Activated T-cell treated with anti-CD3 and anti-CD28 coated beads for 1 hour (primary cell): ENCODE results near the gene ALAS1.

ENCODE experiments used
- DNase-seq: peaks from one replicate; pipeline ENCODE4 v3.0.0-alpha.2; 2020; ENCODE audit warnings: low read depth

Gene ALAS1

DNA sequence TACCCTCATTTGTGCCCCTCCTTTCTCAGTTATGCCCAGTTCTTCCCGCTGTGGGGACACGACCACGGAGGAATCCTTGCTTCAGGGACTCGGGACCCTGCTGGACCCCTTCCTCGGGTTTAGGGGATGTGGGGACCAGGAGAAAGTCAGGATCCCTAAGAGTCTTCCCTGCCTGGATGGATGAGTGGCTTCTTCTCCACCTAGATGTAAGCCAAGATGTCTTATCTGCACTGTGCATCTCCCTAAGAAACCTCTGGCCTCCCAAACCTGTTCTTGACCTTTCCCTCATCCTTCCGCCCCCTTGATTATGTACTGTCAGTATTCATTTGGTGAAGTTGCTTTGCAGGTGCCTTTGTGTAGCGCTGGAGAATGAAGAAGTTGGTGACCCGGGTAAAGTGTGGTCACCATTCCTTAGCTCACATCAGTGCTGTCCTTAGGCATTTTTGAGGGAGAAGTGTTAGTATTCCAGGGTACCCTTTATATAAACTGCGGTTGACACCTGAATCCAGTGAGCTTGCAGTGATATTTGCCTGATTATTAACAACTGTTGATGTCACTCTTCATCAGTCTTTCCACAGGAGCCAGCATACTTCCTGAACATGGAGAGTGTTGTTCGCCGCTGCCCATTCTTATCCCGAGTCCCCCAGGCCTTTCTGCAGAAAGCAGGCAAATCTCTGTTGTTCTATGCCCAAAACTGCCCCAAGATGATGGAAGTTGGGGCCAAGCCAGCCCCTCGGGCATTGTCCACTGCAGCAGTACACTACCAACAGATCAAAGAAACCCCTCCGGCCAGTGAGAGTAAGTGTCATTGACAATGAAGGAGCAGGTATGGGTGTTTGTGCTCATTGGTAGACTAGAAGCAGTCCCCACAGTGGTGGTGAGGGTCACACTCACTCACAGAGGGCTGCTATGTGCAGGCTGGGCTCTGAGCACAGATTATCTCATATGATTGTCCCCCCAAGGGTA lies 966 bp downstream of the ALAS1 start:
- no peak for DNase-seq

DNA sequence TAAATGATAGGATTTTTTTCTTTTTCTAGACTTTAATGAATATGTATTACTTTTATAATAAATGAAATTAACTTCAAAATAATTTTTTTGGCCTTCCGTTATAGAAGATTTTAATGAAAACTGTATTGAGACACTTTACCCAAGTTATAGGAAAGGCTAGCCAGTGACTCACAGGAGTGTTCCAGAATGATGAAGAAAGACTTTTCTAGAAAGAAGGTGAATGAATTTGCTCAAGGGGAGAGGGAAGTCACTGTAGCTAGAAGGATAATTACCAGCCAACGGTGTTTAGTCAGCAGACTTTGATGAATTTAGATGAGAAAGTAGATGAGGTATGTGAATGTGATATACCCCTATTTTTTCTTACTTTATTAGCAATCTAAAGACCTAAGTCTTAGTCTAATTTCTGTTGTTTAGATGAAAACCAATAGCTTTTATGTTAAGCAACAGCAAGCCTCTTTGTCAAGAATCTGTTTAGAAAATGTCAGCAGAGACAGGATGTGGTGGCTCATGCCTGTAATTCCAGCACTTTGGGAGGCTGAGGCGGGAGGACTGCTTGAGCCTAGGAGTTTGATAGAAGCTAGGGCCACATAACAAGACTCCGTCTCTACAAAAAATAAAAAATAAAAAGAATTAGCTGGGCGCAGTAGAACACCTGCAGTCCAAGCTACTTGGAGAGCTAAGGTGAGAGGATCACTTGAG lies 3.2 kb downstream of the ALAS1 start:
- no peak for DNase-seq

DNA sequence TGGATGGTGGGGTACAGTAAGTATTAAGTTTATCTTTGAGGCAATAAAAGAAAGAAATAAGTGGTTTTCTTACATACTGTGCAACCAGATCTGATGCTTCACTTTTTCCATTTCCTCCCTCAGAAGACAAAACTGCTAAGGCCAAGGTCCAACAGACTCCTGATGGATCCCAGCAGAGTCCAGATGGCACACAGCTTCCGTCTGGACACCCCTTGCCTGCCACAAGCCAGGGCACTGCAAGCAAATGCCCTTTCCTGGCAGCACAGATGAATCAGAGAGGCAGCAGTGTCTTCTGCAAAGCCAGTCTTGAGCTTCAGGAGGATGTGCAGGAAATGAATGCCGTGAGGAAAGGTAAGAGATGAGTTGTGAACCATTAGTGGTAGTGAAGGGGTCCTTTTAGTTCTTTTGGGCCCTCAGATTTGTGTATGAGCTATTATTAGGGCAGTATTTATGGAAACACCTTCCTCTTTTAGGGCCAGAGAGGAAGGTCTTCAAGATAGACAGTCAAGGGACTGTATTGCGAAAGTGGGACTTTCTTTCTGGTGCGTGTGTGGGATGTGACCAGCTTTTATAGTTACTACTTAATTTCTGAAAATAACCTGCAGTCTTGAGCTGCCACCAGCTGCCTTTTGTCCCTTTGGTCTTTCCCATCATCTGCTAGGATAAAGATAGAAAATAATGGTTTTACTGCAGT lies 4.6 kb downstream of the ALAS1 start:
- DNase-seq, result no peak

DNA sequence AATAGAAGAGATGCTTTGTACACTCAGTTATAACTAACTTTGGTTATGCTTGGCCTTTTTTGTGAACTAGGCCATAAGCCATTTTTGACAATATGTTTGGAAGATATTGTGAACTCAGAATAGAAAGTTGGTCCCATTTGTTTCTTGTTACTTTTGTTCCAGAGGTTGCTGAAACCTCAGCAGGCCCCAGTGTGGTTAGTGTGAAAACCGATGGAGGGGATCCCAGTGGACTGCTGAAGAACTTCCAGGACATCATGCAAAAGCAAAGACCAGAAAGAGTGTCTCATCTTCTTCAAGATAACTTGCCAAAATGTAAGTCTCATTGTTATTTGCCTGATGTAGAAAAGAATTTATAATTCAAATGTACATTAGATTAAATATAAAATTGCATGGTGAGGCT lies 5.7 kb downstream of the ALAS1 start:
- DNase-seq, result no peak

DNA sequence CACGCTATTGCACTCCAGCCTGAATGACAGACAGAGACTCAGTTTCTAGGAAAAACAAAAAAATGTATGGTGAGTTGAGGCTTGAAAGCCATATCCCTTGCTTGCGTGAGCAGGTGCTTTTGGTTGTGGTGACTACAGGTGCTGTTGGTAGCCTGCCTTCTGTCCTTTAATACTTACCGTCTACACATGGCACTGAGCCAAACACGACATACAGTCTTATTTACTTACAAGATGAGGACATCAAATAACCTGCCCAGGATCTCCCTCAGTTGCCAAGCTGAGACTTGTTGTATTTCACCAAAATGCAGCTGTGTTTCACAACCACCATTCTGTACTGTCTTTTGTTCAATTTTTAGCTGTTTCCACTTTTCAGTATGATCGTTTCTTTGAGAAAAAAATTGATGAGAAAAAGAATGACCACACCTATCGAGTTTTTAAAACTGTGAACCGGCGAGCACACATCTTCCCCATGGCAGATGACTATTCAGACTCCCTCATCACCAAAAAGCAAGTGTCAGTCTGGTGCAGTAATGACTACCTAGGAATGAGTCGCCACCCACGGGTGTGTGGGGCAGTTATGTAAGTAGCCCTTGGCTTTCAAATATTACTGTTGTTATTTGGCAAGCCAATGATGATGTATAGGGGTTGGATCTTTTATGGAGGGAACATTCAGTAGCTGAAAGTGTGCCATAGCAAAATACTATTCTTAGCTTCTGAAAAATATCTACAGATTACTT lies 6.5 kb downstream of the ALAS1 start:
- no peak for DNase-seq

DNA sequence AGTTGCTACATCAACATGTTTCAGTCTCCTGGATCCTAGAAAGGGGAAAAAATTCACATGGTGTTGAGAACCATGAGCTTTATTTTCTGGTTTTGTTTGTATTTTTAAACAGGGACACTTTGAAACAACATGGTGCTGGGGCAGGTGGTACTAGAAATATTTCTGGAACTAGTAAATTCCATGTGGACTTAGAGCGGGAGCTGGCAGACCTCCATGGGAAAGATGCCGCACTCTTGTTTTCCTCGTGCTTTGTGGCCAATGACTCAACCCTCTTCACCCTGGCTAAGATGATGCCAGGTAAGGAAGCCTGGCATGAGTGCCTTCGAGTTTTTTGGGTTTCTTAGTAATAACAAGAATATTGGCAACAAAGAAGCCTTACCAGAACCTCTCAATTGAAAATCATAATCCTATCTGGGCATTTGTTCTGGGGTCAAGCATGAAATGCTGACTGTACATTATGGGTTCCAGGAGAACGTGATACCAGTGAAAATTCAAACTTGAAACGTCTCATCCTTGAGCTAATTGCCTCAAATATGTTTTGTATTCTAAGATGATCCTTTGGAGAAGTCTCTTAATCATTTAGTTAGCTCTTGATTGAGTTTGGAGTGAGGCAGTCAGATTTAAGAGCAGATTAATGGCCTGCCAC lies 7.9 kb downstream of the ALAS1 start:
- DNase-seq, result no peak

DNA sequence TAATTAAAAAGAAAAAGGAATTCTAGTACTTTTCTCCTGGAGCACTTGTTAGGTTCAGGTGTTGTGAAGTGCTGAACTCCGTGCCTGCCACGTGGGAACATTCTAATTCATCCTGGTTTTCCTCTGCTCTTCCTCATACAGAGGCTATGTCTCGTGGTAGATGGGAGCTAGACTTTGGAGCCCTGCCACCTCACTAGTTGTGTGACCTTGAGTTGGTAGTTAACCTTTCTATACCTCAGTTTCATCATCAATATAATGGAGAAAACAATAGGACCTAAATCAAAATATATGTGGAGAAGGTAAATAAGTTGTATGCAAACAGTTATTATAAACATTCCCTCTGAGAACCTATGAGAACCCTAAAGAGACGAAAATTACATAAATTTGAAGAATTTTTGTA lies 10.6 kb downstream of the ALAS1 start:
- DNase-seq, result no peak

DNA sequence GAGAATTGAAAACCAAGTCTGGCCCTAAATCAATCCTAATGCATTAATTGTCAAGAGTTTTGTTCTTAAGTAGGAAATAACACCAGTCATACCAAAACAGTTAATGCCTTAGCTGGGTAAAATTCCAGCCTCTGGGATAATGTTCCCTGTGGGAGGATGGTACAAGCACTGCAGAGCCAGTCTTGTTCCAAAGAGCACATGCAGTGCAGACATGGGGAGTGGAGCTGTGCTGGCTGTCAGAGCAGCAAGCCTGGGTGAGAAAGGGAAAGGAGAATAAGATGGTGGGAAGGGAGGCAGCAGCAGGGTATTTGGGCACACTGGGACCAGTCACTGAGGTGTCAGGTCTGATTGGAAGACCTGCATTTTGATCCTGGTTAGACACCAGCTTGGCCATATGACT lies 12.1 kb downstream of the ALAS1 start:
- no peak for DNase-seq

DNA sequence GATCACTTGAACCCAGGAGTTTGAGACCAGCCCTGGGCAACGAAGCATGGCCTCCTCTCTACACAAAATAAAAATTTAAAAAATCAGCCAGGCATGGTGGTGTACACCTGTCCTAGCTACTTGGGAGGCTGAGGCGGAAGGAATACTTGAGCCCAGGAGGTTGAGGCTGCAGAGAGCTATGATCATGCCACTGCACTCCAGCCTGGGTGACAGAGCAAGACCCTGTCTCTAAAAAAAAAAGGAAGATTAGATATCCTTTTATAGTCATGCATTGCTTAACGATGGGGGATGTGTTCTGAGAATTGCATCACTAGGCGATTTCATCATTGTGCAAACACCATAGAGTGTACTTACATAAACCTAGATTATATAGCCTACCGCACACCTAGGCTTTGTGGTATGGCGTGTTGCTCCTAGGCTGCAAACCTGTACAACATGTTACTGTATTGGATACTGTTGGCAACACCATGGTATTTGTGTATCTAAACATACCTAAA lies 12.6 kb downstream of the ALAS1 start:
- no peak for DNase-seq

DNA sequence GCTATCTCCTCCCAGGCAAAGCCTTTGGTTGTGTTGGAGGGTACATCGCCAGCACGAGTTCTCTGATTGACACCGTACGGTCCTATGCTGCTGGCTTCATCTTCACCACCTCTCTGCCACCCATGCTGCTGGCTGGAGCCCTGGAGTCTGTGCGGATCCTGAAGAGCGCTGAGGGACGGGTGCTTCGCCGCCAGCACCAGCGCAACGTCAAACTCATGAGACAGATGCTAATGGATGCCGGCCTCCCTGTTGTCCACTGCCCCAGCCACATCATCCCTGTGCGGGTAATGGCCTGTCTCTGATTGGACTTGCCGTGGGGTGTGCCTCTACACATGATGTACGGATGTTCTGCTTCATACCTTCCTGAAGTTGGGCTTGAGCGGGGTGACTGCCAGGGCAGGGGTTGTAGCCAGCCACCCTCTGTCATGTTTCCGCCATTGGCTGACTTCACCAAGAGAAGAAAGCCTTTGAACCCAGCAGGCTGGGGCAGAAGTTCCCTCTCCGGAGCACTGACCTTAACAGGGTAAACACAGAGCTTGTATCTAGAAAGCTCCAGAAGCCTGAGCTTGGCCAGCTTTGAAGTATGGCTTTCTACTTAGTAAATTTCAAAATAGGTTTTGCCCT lies 13.4 kb downstream of the ALAS1 start:
- no peak for DNase-seq

DNA sequence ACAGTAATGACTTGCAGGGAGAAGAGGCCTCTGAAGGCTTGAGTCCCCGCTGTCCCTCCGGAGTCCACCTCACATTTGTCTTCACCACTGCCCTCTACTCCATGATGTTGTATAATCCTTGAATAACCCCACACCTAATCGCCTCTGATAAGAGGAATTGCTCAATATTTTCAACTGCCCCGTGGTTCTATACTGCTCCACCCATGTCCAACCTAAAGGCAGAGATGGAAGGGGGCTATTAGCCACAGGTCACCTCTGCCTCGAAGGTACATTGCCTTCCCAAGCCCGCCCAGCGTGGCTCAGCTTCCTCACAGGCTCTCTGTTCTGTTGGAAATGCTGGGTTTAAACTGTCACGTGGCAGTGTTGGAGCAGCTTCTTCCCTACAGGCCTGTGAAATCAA lies 15.0 kb downstream of the ALAS1 start:
- no peak for DNase-seq

DNA sequence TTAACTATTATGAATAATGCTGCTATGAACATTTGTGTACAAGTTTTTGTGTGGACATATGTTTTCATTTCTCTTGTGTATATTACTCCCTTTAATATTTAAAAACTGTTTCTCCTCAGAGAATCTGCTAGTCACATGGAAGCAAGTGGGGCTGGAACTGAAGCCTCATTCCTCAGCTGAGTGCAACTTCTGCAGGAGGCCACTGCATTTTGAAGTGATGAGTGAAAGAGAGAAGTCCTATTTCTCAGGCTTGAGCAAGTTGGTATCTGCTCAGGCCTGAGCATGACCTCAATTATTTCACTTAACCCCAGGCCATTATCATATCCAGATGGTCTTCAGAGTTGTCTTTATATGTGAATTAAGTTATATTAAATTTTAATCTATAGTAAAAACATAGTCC lies 15.9 kb downstream of the ALAS1 start:
- DNase-seq, result no peak

DNA sequence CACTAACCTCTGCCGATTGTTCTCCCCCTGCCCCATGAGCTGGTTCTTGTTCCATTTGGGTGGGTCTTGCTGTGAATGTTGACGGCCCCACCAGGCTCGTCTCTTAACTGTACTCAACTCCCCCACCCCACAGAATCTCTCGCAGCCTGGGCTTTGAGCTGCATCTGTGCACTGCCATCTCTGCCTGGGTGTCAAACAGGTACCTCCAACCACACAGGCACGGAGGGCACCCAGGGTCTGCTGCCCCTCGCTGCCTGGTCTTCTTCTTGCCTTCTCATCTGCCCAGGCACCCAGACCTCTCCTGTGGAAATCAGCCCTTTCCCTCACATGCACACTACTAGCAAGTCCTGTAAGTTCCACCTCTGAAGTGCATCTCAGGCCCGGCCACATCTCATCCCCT lies 17.4 kb downstream of the ALAS1 start:
- DNase-seq, result no peak

DNA sequence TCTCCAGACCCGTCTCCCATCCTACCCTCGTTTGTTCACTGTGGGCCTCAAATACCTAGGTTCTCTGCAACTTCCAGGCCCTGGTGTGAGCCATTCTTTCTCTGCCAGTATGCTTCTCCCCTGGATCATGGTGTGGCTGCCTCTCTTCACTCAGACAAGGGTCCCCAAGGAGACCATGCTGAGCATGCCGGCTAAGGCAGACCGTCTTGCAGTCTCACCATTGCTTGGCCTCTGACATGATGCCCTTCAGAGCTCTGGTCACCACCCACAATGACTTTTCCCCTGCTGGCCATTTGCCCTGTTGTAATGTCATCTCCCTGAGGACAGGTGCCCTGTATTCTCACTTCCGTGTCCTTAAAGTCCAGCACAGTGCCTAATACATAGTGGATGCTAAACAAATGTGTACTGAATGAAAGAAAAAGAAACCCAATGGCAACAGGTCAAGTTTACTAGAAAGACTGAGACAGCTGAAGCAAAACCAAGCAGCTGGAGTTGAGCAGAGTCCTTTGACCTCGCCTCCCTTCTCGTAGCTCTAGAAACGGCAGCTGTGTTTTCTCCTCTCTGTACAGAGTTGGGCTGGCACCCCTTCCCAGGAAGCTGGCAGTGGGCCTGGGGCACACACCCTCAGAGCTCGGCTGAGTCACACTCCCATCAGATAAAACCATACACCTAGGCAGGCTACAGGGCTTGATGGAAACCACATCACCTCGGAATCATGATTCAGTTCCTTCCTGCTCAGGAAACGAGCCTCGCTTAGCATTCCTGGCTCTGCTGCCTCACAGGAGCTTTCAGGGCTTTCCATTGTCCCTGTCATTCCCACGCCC lies 18.8 kb downstream of the ALAS1 start:
- DNase-seq, result peak; percentile 55

DNA sequence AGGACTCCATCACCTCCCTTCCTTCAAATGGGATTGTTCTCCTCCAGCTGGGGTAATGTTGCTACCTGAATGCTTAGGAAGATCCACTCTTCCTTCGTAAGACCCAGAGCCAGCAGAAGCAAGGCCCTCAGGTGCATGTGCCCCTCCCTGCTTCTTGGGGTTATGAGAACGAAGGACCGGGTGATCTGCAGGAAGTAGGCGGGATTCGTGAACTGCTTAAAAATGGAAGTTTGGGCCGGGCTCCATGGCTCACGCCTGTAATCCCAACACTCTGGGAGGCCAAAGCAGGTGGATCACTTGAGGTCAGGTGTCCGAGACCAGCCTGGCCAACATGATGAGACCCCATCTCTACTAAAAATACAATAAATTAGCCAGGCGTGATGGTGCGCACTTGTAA lies 19.4 kb downstream of the ALAS1 start:
- no peak for DNase-seq

DNA sequence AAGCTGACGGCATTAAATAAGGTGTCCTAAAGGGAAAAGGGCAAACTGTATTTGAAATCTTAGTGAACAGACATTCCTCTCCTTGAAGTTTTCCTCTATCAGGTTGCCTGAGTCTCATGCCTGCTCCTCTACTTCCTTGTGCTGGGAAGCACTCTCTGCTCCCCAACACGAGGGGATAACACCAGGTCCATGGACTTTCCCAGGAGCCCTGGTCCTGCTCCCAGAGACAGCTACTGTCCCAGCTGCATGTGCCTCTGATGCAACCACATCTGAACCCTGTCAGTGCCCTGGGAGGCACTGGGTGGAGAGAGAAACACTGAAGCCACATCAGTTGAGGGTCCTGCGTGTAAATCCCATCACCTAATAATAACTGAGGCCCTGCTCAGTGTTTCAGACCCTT lies 20.1 kb downstream of the ALAS1 start:
- DNase-seq, result no peak

DNA sequence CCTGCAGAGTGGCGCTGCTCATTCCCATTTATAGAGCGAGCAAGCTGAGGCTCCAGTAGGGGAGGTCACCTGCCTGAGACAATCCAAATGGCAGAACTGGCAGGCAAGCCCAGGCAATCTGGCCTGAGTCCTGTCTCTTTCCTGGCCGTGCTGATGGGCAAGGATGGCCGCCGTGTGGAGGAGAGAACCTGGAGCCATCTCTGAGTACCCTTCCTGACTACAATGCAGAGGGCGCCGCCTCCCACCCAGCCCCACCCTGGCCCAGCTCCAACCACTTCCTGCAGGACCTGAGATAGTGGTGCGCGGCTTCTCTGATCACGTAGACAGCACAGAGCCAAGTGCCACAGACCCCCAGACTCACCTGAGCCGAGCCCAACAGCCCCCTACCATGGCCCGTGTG lies 20.5 kb downstream of the ALAS1 start:
- DNase-seq, result no peak

DNA sequence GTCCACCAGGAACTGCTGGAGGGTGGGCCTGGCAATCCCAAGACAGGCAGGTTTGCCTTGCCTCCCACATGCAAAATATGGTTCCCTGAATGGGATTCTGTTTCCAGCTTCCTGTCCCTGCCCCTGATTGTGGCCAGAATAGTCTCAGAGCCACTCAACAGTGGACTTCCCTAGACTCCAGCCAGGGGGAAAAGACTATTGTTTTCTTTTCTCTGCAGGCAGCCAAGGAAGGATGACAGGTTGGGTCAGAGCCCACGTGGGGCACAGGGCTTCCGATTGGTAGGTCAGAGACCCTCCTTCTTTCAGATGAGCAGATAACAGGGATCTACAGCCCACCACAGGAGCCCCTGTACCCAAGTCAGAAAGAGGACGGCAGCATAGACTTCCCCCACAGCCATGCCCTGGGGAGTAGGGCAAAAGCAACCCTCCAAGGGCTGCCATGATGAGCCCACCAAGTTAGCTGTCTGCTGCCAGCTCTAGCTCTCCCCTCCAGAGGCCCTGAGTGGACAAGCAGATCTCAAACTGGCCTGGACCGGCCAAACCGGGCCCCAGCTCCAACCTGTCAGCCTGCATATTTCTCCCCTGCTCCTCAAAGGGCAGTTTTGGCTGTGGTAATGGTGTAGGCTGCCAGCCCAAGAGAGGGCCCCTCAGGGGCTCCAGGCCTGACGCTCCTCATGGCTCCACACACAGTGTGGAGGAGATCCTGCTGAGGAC lies 21.1 kb downstream of the ALAS1 start:
- DNase-seq, result no peak

DNA sequence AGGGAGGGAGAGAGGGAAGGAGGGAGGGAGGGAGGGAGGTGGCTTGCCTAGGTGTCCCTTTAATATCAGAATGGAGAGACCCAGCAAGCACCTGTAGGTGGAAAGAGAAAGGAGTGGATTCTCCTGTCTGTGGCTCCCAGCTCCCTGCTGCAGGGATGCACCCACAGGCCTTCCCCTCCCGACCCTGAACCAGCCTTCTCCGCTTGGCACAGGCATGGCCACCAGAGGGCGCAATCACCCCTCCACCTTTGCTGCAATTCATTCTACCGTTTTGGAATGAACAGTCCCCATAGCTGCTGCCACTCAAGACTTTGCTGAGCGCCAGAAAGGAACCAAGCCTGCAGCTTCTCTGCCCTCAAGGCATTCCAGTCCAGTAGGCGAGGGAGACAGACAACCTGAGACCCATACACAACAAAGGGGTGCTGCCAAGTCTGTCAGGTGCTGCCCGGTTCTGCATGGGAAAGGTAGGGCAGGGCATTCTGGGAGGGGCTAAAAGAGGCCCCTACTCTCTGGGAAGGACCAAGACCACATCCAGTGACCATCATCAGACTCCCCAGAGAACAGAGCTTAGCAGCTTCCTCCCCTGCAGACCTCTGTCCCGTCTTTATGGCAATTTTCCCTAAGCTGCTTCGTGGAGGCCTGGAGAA lies 22.5 kb downstream of the ALAS1 start:
- peak; percentile 89 for DNase-seq
